ENCODE measurements around the gene SLC35D3. TPM values are rescaled to one million over a fixed set of nuclear protein-coding genes. Genes with fewer than 3 reads are reported as not detected.
"Not testable (repeated sequence)": the region's sequence is repeated elsewhere in the genome, so short reads cannot be mapped to it uniquely, and the experiment has no call there.

The SLC35D3 gene
- total and polyA plus RNA-seq, 2 donors (not counting 1 experiment from before 2014, with no cell fraction given) = not detected

- H3K9ac ChIP-seq (ENCODE audit: low read length); H4K20me1 ChIP-seq (ENCODE audit: control insufficient read depth, insufficient read depth, low read length, poor library complexity, severe bottlenecking); H3K27ac Mint-ChIP-seq; H3K4me3 Mint-ChIP-seq; H2AFZ ChIP-seq (ENCODE audit: insufficient read depth, low read depth, low read length, poor library complexity, severe bottlenecking); H3K9me3 Mint-ChIP-seq (ENCODE audit: insufficient read depth); H3K27ac ChIP-seq (ENCODE audit: low read length in 2 of 2); H3K9me3 ChIP-seq (ENCODE audit: control extremely low read depth in 1 of 3, control insufficient read depth in 2 of 3, insufficient read depth in 1 of 3, low read length in 2 of 3); ATAC-seq (ENCODE audit: low read depth); DNase-seq; H3K79me2 ChIP-seq (ENCODE audit: control insufficient read depth, insufficient read depth, low read length); POLR2A ChIA-PET; H3K4me2 ChIP-seq (replicated peaks; ENCODE audit: low read depth, low read length, poor library complexity, severe bottlenecking); H3K4me3 ChIP-seq (ENCODE audit: control extremely low read depth in 1 of 5, extremely low read depth in 1 of 5, insufficient read depth in 1 of 5, low read depth in 2 of 5, low read length in 4 of 5); H3K27me3 ChIP-seq (replicated peaks in 1 of 4; ENCODE audit: control extremely low read depth in 1 of 4, control insufficient read depth in 3 of 4, insufficient read depth in 4 of 4, low read length in 3 of 4); H3K36me3 ChIP-seq (replicated peaks in 1 of 2; ENCODE audit: control extremely low read depth in 1 of 2, control insufficient read depth in 1 of 2, extremely low read depth in 1 of 2, insufficient read depth in 2 of 2, low read length in 1 of 2): not testable (repeated sequence)
- intact Hi-C loops (cut with micrococcal nuclease) = loop anchor here (10.0 kb wide), 1 partner anchor 205 kb away; no protein-coding TSS in a partner anchor
- 95% methylated on average over 4 of the region's 6 CpGs for WGBS (ENCODE audit: insufficient coverage)
- CTCF ChIA-PET = interaction anchor here (0.5 kb wide), 1 partner anchor 682 kb away, joined by 3 read pairs; no protein-coding TSS in a partner anchor
- Mint-ChIP-seq H3K27me3 (peaks cover 17% of the 10 kb centered on the region), H3K4me1 (peaks cover 17% of the 10 kb centered on the region)
- H3K4me1 ChIP-seq (ENCODE audit: control insufficient read depth in 2 of 2, insufficient read depth in 2 of 2, low read length in 2 of 2) = peaks cover 8 to 11% of the 10 kb centered on the region in 2 donors
These were observed 37.8 kb downstream of the SLC35D3 start for GRCh38 chr6:136959935-136960334.

- Mint-ChIP-seq H3K27me3 (peaks cover 9% of the 10 kb centered on the region), H3K9me3 (ENCODE audit: insufficient read depth) (no peaks in the 10 kb centered on the region), H3K4me1 (peaks cover 12% of the 10 kb centered on the region), H3K4me3 (no peak overlapping the region), H3K27ac (no peak overlapping the region)
- intact Hi-C loops (cut with micrococcal nuclease) = loop anchor here (10.0 kb wide), 1 partner anchor 204 kb away; no protein-coding TSS in a partner anchor
- no peaks in the 10 kb centered on the region for H3K79me2 ChIP-seq (ENCODE audit: control insufficient read depth, insufficient read depth, low read length)
- no CpG with 5 or more reads among the region's 3 CpGs for WGBS (ENCODE audit: insufficient coverage)
- CTCF ChIA-PET = no interaction called here
- ATAC-seq (ENCODE audit: low read depth) = no peak
- no peak overlapping the region for H3K4me3 ChIP-seq (ENCODE audit: control extremely low read depth in 1 of 5, extremely low read depth in 1 of 5, insufficient read depth in 1 of 5, low read depth in 2 of 5, low read length in 4 of 5)
- H3K27me3 ChIP-seq (replicated peaks in 1 of 4; ENCODE audit: control extremely low read depth in 1 of 4, control insufficient read depth in 3 of 4, insufficient read depth in 4 of 4, low read length in 3 of 4) = no peaks in the 10 kb centered on the region
- POLR2A ChIA-PET = no interaction called here
- peaks cover 8 to 11% of the 10 kb centered on the region in 2 donors for H3K4me1 ChIP-seq (ENCODE audit: control insufficient read depth in 2 of 2, insufficient read depth in 2 of 2, low read length in 2 of 2)
- no peak for TF ChIP-seq CTCF (IDR thresholded peaks at IDR 0.05)
- TF ChIP-seq EZH2 (IDR thresholded peaks at IDR 0.05; ENCODE audit: borderline replicate concordance, insufficient read depth, low read depth, low read length, poor library complexity, severe bottlenecking) = no peak
- H4K20me1 ChIP-seq (ENCODE audit: control insufficient read depth, insufficient read depth, low read length, poor library complexity, severe bottlenecking) = no peaks in the 10 kb centered on the region
- no peaks in the 10 kb centered on the region for H3K36me3 ChIP-seq (replicated peaks in 1 of 2; ENCODE audit: control extremely low read depth in 1 of 2, control insufficient read depth in 1 of 2, extremely low read depth in 1 of 2, insufficient read depth in 2 of 2, low read length in 1 of 2)
- no peak overlapping the region for H3K9ac ChIP-seq (ENCODE audit: low read length)
- DNase-seq = no peak
- H3K27ac ChIP-seq (ENCODE audit: low read length in 2 of 2) = no peak overlapping the region
- H2AFZ ChIP-seq (ENCODE audit: insufficient read depth, low read depth, low read length, poor library complexity, severe bottlenecking) = no peak overlapping the region
- no peak overlapping the region for H3K4me2 ChIP-seq (replicated peaks; ENCODE audit: low read depth, low read length, poor library complexity, severe bottlenecking)
- no peaks in the 10 kb centered on the region for H3K9me3 ChIP-seq (ENCODE audit: control extremely low read depth in 1 of 3, control insufficient read depth in 2 of 3, insufficient read depth in 1 of 3, low read length in 2 of 3)
These were observed 38.7 kb downstream of the SLC35D3 start for GRCh38 chr6:136960781-136961180.

All from B cell (primary cell).